ENCODE measurements around the gene PRKCZ. TPM values are rescaled to one million over a fixed set of nuclear protein-coding genes. Genes with fewer than 3 reads are reported as not detected.

Gene PRKCZ
- total and polyA plus RNA-seq, 2 donors (not counting 1 experiment from before 2014, with no cell fraction given) = 1.6 to 2.0 TPM

DNA sequence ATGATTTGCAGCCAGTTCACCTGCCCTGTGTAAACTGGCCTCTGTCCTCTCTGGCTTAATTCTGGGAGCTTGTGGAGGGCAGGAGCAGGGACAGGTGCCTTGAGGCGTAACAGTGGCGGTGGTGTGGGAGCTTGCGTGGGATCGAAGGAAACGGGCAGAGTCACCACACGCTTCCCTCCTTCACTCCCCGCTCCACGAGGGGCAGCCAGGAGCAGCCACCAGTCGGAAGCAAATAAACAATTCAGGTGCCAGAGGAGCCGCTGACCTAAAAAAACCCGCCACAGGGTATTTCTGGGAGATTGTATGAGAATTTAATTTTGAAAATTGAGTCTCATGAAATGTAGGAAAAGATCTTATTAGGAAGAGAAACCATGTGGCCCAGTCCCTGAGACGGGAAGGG lies 118.3 kb downstream of the PRKCZ start:
- H3K27me3 ChIP-seq (ENCODE audit: control insufficient read depth, insufficient read depth, low read length) = no peaks in the 10 kb centered on the region
- no peaks in the 10 kb centered on the region for H3K9me3 ChIP-seq (ENCODE audit: control insufficient read depth, insufficient read depth, low read depth, low read length)
- no peak overlapping the region for H3K9ac ChIP-seq (ENCODE audit: insufficient read depth, low read length)
- H2AFZ ChIP-seq (ENCODE audit: low read length) = no peak overlapping the region
- no peaks in the 10 kb centered on the region for H4K20me1 ChIP-seq (ENCODE audit: control insufficient read depth, extremely low read depth, insufficient read depth, low read length)
- no peak overlapping the region for H3K4me2 ChIP-seq (ENCODE audit: extremely low read depth, insufficient read depth, low read length)
- DNase-seq (ENCODE audit: low read depth in 2 of 2) = no peak
- no peak for TF ChIP-seq EZH2 (IDR thresholded peaks at IDR 0.05; ENCODE audit: low read length, missing control alignments)
- H3K4me3 ChIP-seq (replicated peaks in 1 of 4; ENCODE audit: control extremely low read depth in 1 of 4, insufficient read depth in 1 of 4, low read depth in 3 of 4, low read length in 4 of 4) = no peak overlapping the region
- H3K27ac ChIP-seq (ENCODE audit: insufficient read depth, low read length) = no peak overlapping the region
- H3K36me3 ChIP-seq (ENCODE audit: control insufficient read depth, insufficient read depth, low read length) = no peaks in the 10 kb centered on the region
- no peaks in the 10 kb centered on the region for H3K79me2 ChIP-seq (ENCODE audit: control insufficient read depth, insufficient read depth, low read length)
- H3K4me1 ChIP-seq (ENCODE audit: control insufficient read depth, extremely low read depth, insufficient read depth, low read length) = no peaks in the 10 kb centered on the region

DNA sequence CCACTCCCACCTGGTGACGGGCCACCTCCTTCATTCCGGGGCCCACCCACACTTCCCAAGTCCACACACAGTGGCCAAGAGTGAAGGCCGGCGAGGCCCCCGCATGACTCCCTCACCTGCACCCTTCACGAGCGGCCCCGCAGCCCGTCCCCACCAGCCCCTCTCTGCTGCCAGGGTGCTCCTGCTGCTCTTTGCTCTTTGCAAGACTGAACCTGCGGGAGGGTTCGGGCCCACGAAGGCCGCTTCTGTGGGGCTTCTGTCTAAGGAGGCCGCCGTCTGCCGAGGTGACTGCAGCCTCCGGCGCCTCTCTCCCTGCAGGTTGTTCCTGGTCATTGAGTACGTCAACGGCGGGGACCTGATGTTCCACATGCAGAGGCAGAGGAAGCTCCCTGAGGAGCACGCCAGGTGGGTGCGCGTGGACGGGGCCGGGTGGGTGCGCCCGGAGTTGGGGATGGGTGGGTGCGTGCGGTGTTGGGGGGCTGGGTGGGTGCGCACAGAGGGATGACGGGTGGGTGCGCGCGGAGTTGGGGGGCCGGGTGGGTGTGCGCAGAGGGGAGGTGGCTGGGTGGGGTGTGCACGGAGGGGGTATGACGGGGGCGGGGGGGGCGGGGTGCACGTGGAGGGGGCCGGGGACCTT lies 119.1 kb downstream of the PRKCZ start:
- Histone ChIP-seq H4K20me1 (ENCODE audit: control insufficient read depth, extremely low read depth, insufficient read depth, low read length) (no peaks in the 10 kb centered on the region), H3K9me3 (ENCODE audit: control insufficient read depth, insufficient read depth, low read depth, low read length) (no peaks in the 10 kb centered on the region), H3K27ac (ENCODE audit: insufficient read depth, low read length) (no peak overlapping the region), H3K4me2 (ENCODE audit: extremely low read depth, insufficient read depth, low read length) (no peak overlapping the region), H3K79me2 (ENCODE audit: control insufficient read depth, insufficient read depth, low read length) (no peaks in the 10 kb centered on the region), H3K9ac (ENCODE audit: insufficient read depth, low read length) (no peak overlapping the region), H3K36me3 (ENCODE audit: control insufficient read depth, insufficient read depth, low read length) (no peaks in the 10 kb centered on the region), H3K4me1 (ENCODE audit: control insufficient read depth, extremely low read depth, insufficient read depth, low read length) (no peaks in the 10 kb centered on the region), H2AFZ (ENCODE audit: low read length) (no peak overlapping the region), H3K4me3 (replicated peaks in 1 of 4; ENCODE audit: control extremely low read depth in 1 of 4, insufficient read depth in 1 of 4, low read depth in 3 of 4, low read length in 4 of 4) (no peak overlapping the region), H3K27me3 (ENCODE audit: control insufficient read depth, insufficient read depth, low read length) (no peaks in the 10 kb centered on the region)
- TF ChIP-seq, protein P1, sequence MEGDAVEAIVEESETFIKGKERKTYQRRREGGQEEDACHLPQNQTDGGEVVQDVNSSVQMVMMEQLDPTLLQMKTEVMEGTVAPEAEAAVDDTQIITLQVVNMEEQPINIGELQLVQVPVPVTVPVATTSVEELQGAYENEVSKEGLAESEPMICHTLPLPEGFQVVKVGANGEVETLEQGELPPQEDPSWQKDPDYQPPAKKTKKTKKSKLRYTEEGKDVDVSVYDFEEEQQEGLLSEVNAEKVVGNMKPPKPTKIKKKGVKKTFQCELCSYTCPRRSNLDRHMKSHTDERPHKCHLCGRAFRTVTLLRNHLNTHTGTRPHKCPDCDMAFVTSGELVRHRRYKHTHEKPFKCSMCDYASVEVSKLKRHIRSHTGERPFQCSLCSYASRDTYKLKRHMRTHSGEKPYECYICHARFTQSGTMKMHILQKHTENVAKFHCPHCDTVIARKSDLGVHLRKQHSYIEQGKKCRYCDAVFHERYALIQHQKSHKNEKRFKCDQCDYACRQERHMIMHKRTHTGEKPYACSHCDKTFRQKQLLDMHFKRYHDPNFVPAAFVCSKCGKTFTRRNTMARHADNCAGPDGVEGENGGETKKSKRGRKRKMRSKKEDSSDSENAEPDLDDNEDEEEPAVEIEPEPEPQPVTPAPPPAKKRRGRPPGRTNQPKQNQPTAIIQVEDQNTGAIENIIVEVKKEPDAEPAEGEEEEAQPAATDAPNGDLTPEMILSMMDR (conservative IDR thresholded peaks at IDR 0.05 in 1 of 2, IDR thresholded peaks at IDR 0.05 in 1 of 2; ENCODE audit: low read depth in 1 of 2, low read length in 2 of 2) = no peak
- TF ChIP-seq EZH2 (IDR thresholded peaks at IDR 0.05; ENCODE audit: low read length, missing control alignments) = no peak
- no peak for DNase-seq (ENCODE audit: low read depth in 2 of 2)

DNA sequence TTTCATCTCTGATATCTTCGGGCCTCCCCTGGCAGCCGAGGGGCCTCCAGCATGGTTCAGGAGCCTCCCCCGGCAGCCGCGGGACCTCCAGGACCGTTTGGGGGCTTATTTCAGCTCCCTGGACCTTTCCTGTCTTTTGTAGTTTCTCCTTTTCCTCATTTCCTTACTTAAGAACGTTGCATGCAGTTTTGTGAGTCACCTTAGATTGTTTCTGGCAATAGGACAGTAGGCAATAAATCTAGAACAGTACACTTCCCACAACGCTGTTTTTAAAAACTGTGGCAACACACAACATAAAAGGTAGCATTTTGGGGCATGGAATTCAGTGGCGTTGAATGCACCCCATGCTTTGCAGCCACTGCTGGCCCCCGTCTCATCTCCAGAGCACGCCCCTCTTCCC lies 120.0 kb downstream of the PRKCZ start:
- no peaks in the 10 kb centered on the region for H3K27me3 ChIP-seq (ENCODE audit: control insufficient read depth, insufficient read depth, low read length)
- DNase-seq (ENCODE audit: low read depth in 2 of 2) = no peak
- H3K4me1 ChIP-seq (ENCODE audit: control insufficient read depth, extremely low read depth, insufficient read depth, low read length) = no peaks in the 10 kb centered on the region
- no peaks in the 10 kb centered on the region for H3K79me2 ChIP-seq (ENCODE audit: control insufficient read depth, insufficient read depth, low read length)
- no peaks in the 10 kb centered on the region for H4K20me1 ChIP-seq (ENCODE audit: control insufficient read depth, extremely low read depth, insufficient read depth, low read length)
- no peak overlapping the region for H3K4me3 ChIP-seq (replicated peaks in 1 of 4; ENCODE audit: control extremely low read depth in 1 of 4, insufficient read depth in 1 of 4, low read depth in 3 of 4, low read length in 4 of 4)
- no peak overlapping the region for H3K4me2 ChIP-seq (ENCODE audit: extremely low read depth, insufficient read depth, low read length)
- no peaks in the 10 kb centered on the region for H3K36me3 ChIP-seq (ENCODE audit: control insufficient read depth, insufficient read depth, low read length)
- H2AFZ ChIP-seq (ENCODE audit: low read length) = no peak overlapping the region
- H3K9me3 ChIP-seq (ENCODE audit: control insufficient read depth, insufficient read depth, low read depth, low read length) = no peaks in the 10 kb centered on the region
- no peak overlapping the region for H3K27ac ChIP-seq (ENCODE audit: insufficient read depth, low read length)
- TF ChIP-seq, protein P1 (conservative IDR thresholded peaks at IDR 0.05 in 1 of 2, IDR thresholded peaks at IDR 0.05 in 1 of 2; ENCODE audit: low read depth in 1 of 2, low read length in 2 of 2) = no peak
- no peak for TF ChIP-seq EZH2 (IDR thresholded peaks at IDR 0.05; ENCODE audit: low read length, missing control alignments)
- H3K9ac ChIP-seq (ENCODE audit: insufficient read depth, low read length) = no peak overlapping the region
